GM12878 (cell line): ENCODE measurements around the gene LRRC27. TPM values are rescaled to one million over a fixed set of nuclear protein-coding genes. Genes with fewer than 3 reads are reported as not detected.

ENCODE experiments used
- ATAC-seq: fragments of 200-7000 bp; cut with Tn5 transposase; 3 replicates; pipeline ENCODE4 v1.9.1; 2020; ENCODE audit warnings: mild to moderate bottlenecking, moderate library complexity
- BruUV-seq: library from RNA; stranded (reverse); fragments of 400-500 nt; replicated peaks from 2 replicates; lab custom pipeline; 2021; lab: Mats Ljungman, UMichigan
- CTCF ChIA-PET: fragments of 300-600 bp; sonication (Branson Sonifier 250); formaldehyde crosslinking; extraction: SDS; loops from one replicate; lab custom pipeline; 2021; ENCODE audit warnings: inconsistent platforms; lab: Yijun Ruan, JAX
- POLR2A ChIA-PET: fragments of 350-600 bp; formaldehyde crosslinking; extraction: SDS; loops from one replicate; lab custom pipeline; 2021; ENCODE audit warnings: inconsistent platforms; lab: Charles Lee
- RAD21 ChIA-PET: fragments of 300-600 bp; sonication (Branson Sonifier 250); formaldehyde crosslinking; loops from one replicate; lab custom pipeline; 2023; ENCODE audit warnings: antibody characterized with exemption; ENCODE audit not compliant: unreplicated experiment; lab: Charles Lee
- SMC1A ChIA-PET: fragments of 300-600 bp; sonication (Branson Sonifier 250); formaldehyde crosslinking; loops from one replicate; lab custom pipeline; 2023; ENCODE audit not compliant: unreplicated experiment, uncharacterized antibody; lab: Charles Lee
- DNase-seq: peaks from one replicate; pipeline ENCODE4 v3.0.0-alpha.2; 2011; ENCODE audit warnings: low read depth, low spot score
- FAIRE-seq: peaks from 3 replicates; lab custom pipeline; 2011; peaks lifted over from hg19 to GRCh38; lab: Jason Lieb, UNC
- H2AFZ ChIP-seq: 2 replicates; pipeline ENCODE4 v1.6.0; 2011; ENCODE audit warnings: low read depth, low read length, control low read depth; ENCODE audit not compliant: control insufficient read depth
- H3K27ac ChIP-seq: 2 replicates; pipeline ENCODE4 v1.5.1; 2011; ENCODE audit warnings: control low read depth; ENCODE audit not compliant: control insufficient read depth, insufficient read depth
- H3K27me3 ChIP-seq, 2 experiments: replicated peaks in 1 of 2; 2 replicates each; pipeline versions ENCODE4 v1.6.0 to v1.6.1; 2011; ENCODE audit warnings: low read length in 1 of 2; ENCODE audit not compliant: control insufficient read depth in 2 of 2, insufficient read depth in 2 of 2
- H3K36me3 ChIP-seq, 2 experiments: 2 replicates each; pipeline ENCODE4 v1.5.1; 2011; ENCODE audit warnings: low read length in 1 of 2; ENCODE audit not compliant: control insufficient read depth in 2 of 2, insufficient read depth in 2 of 2
- H3K4me1 ChIP-seq: 2 replicates; pipeline ENCODE4 v1.6.1; 2011; ENCODE audit warnings: mild to moderate bottlenecking, low read length, moderate library complexity, mixed read lengths; ENCODE audit not compliant: control insufficient read depth, insufficient read depth
- H3K4me2 ChIP-seq: 2 replicates; pipeline ENCODE4 v1.6.0; 2011; ENCODE audit warnings: control low read depth; ENCODE audit not compliant: control insufficient read depth, insufficient read depth
- H3K4me3 ChIP-seq: fragments of 200-600 bp; sonication (generic); 2 replicates; pipeline ENCODE4 v1.5.1; 2016
- H3K79me2 ChIP-seq: 2 replicates; pipeline ENCODE4 v1.6.0; 2011; ENCODE audit warnings: low read length; ENCODE audit not compliant: control insufficient read depth, insufficient read depth
- H3K9ac ChIP-seq: 2 replicates; pipeline ENCODE4 v1.8.0; 2011; ENCODE audit warnings: low read length, control low read depth, mixed read lengths; ENCODE audit not compliant: control insufficient read depth, insufficient read depth
- H3K9me3 ChIP-seq: replicated peaks from 3 replicates; pipeline ENCODE4 v1.5.1; 2011; ENCODE audit warnings: mild to moderate bottlenecking, low read length; ENCODE audit not compliant: control insufficient read depth, insufficient read depth
- H4K20me1 ChIP-seq: 2 replicates; pipeline ENCODE4 v1.6.0; 2011; ENCODE audit not compliant: control insufficient read depth, insufficient read depth
- CTCF ChIP-seq, 3 experiments: IDR thresholded peaks in 2 of 3; conservative IDR thresholded peaks in 1 of 3; 2 replicates each; pipeline ENCODE4 v1.5.1; 2011; ENCODE audit warnings: low read depth in 3 of 3, low read length in 3 of 3, mild to moderate bottlenecking in 3 of 3, control low read depth in 2 of 3, moderate library complexity in 2 of 3, inconsistent platforms in 1 of 3, mixed read lengths in 1 of 3; ENCODE audit not compliant: control insufficient read depth in 2 of 3, insufficient read depth in 1 of 3; ENCODE audit errors: extremely low read depth in 1 of 3
- IRF3 ChIP-seq: fragments of 450-650 bp; IDR thresholded peaks from 2 replicates; pipeline ENCODE4 v1.6.1; 2014; ENCODE audit warnings: mild to moderate bottlenecking
- NFYB ChIP-seq: IDR thresholded peaks from 2 replicates; pipeline ENCODE4 v1.6.1; 2011; ENCODE audit warnings: low read depth, mild to moderate bottlenecking, low read length, improper control_type of control experiment, moderate library complexity; ENCODE audit not compliant: insufficient read depth
- PKNOX1 ChIP-seq: fragments of 450-650 bp; IDR thresholded peaks from 2 replicates; pipeline ENCODE4 v1.6.1; 2016; ENCODE audit warnings: mild to moderate bottlenecking
- RELA ChIP-seq: fragments of 450-650 bp; IDR thresholded peaks from 2 replicates; pipeline ENCODE4 v1.8.0; 2014; ENCODE audit warnings: borderline replicate concordance; ENCODE audit not compliant: partially characterized antibody
- SMC3 ChIP-seq: IDR thresholded peaks from 2 replicates; pipeline ENCODE4 v1.6.1; 2011; ENCODE audit warnings: low read length, improper control_type of control experiment, borderline replicate concordance
- SP1 ChIP-seq: IDR thresholded peaks from one replicate; pipeline ENCODE4 v1.6.1; 2011; ENCODE audit warnings: low read depth, low read length
- ZZZ3 ChIP-seq: IDR thresholded peaks from 2 replicates; pipeline ENCODE4 v1.6.1; 2011; ENCODE audit warnings: low read depth; ENCODE audit not compliant: control insufficient read depth, insufficient read length
- WGBS: methylation state at CpG from one replicate; pipeline ENCODE4 v1.1.6; 2016; ENCODE audit warnings: low lambda C conversion rate; ENCODE audit not compliant: insufficient replicate concordance, insufficient coverage; ENCODE audit errors: missing lambda C conversion rate; 5-methylcytosine and 5-hydroxymethylcytosine counted together
- in situ Hi-C: fragments of 300-500 bp; cut with MboI; formaldehyde crosslinking; loops from 9 replicates; pipeline ENCODE4 v1.14.3; 2018; ENCODE audit warnings: mixed read lengths
- intact Hi-C: fragments of 100-400 bp; cut with micrococcal nuclease; formaldehyde crosslinking; loops from one replicate; pipeline ENCODE4 v1.14.2; 2022; ENCODE audit not compliant: unreplicated experiment
- polyA plus RNA-seq, 11 experiments: library from polyadenylated mRNA; depleted of rRNA in 4 of 11; unstranded in 6 of 11; stranded (reverse) in 5 of 11; fragments of >200 nt; fragmentation: Nextera tagmentation in 4 of 11; fragmentation: Illumina TruSeq in 1 of 11; extraction: Ambion mirVana in 4 of 11; extraction: Trizol in 1 of 11; gene quantifications; 1 replicate in 1 of 11; 2 replicates in 10 of 11; pipeline versions ENCODE4 v1.2.1 to v1.2.3, GENCODE V29; 2011 to 2016; ENCODE audit warnings: inconsistent platforms in 2 of 11, missing spikeins in 2 of 11, low read depth in 1 of 11
- total RNA-seq, 4 experiments: library from RNA; depleted of rRNA in 3 of 4; stranded (reverse); fragments of >200 nt in 3 of 4; fragmentation: Illumina TruSeq in 1 of 4; extraction: Trizol in 1 of 4; gene quantifications; 2 replicates each; pipeline versions ENCODE4 v1.2.1 to v1.2.3, GENCODE V29; 2013 to 2021

LRRC27 gene
- total and polyA plus RNA-seq, 10 of the 15 experiments (the other 5 are each of a cell fraction or from before 2014, with no cell fraction given): 0.48 to 6.9 (median 4.7) TPM

GRCh38 chr10:132417957-132418441 lies 86.0 kb downstream of the LRRC27 start (continued):
- TF ChIP-seq CTCF (IDR thresholded peaks at IDR 0.05 in 2 of 3, conservative IDR thresholded peaks at IDR 0.05 in 1 of 3; ENCODE audit: control insufficient read depth in 2 of 3, extremely low read depth in 1 of 3, insufficient read depth in 1 of 3, low read depth in 3 of 3, low read length in 3 of 3) (no peak), SMC3 (no peak)

- no peaks in the 10 kb centered on the region for H3K27me3 ChIP-seq
- no peak overlapping the region for H3K27ac ChIP-seq
- ChIA-PET POLR2A (interaction anchor here (0.7 kb wide), 1 partner anchor 42 kb away, joined by 3 read pairs; no protein-coding TSS in a partner anchor), RAD21 (no interaction called here), SMC1A (no interaction called here), CTCF (no interaction called here)
- BruUV-seq: no TSS peak
- H3K9ac ChIP-seq: no peak overlapping the region
- DNase-seq: no peak
- in situ Hi-C loops: no loop called here
- H3K9me3 ChIP-seq: no peaks in the 10 kb centered on the region
- no peaks in the 10 kb centered on the region for H4K20me1 ChIP-seq
- intact Hi-C loops: no loop called here
- H3K79me2 ChIP-seq: no peaks in the 10 kb centered on the region
- H2AFZ ChIP-seq: no peak overlapping the region
- no peak; the same call in 2 of the 3 replicates for ATAC-seq
- no peak overlapping the region for H3K4me3 ChIP-seq
- H3K4me1 ChIP-seq: peaks cover 26% of the 10 kb centered on the region
- no peak overlapping the region for H3K4me2 ChIP-seq
- TF ChIP-seq SP1 (no peak), IRF3 (no peak), NFYB (no peak), RELA (no peak), PKNOX1 (no peak), ZZZ3 (no peak)
- no peak for FAIRE-seq
- H3K36me3 ChIP-seq: no peaks in the 10 kb centered on the region
- 38% methylated on average over 17 of the region's 18 CpGs for WGBS
These were observed 86.8 kb downstream of the LRRC27 start for GRCh38 chr10:132418527-132419416.
